Thyroid gland (tissue), 4 donors: ENCODE measurements around the gene NDUFS7. TPM values are rescaled to one million over a fixed set of nuclear protein-coding genes. Genes with fewer than 3 reads are reported as not detected.

Experiments used
- DNase-seq, 2 donors: peaks; one replicate each; pipeline ENCODE4 v3.0.0-alpha.2; 2019
- H3K27ac ChIP-seq, 3 donors: fragments of 200-600 bp; sonication (generic); 1 replicate in 2 of 3; 2 replicates in 1 of 3; pipeline ENCODE4 v1.5.1; 2016 to 2019; ENCODE audit warnings: mild to moderate bottlenecking in 1 of 3, moderate library complexity in 1 of 3
- H3K27me3 ChIP-seq: fragments of 200-600 bp; sonication (generic); one replicate; pipeline ENCODE4 v1.5.1; 2019
- H3K36me3 ChIP-seq, 2 donors: fragments of 200-600 bp; sonication (generic); one replicate each; pipeline ENCODE4 v1.5.1; 2016 to 2019
- H3K4me1 ChIP-seq, 2 donors: fragments of 200-600 bp; sonication (generic); one replicate each; pipeline ENCODE4 v1.5.1; 2017 to 2019
- H3K4me3 ChIP-seq, 3 donors: fragments of 200-600 bp; sonication (generic); replicated peaks in 1 of 3; 1 replicate in 2 of 3; 2 replicates in 1 of 3; pipeline ENCODE4 v1.5.1; 2016; ENCODE audit warnings: mild to moderate bottlenecking in 1 of 3
- H3K9me3 ChIP-seq: fragments of 200-600 bp; sonication (generic); one replicate; pipeline ENCODE4 v1.5.1; 2017
- POLR2A ChIP-seq, 2 donors: fragments of 450-650 bp; IDR thresholded peaks; one replicate each; pipeline ENCODE4 v1.6.1; 2017; ENCODE audit warnings: antibody characterized with exemption in 2 of 2, mild to moderate bottlenecking in 2 of 2, moderate library complexity in 1 of 2
- WGBS, 2 donors: methylation state at CpG; one replicate each; pipeline ENCODE4 v1.1.5; 2017; 5-methylcytosine and 5-hydroxymethylcytosine counted together
- intact Hi-C: fragments of 100-400 bp; cut with DNase I; formaldehyde crosslinking; loops from one replicate; pipeline ENCODE4 v1.15.1; 2023
- total RNA-seq, 4 donors: library from RNA; depleted of rRNA; stranded (reverse); fragments of >200 nt; gene quantifications; one replicate each; pipeline ENCODE4 v1.2.3, GENCODE V29; 2016
- TF ChIP-seq, protein P1 (sequence below), 6 experiments: fragments of 200-600 bp in 3 of 6; fragments of 450-650 bp in 3 of 6; sonication (generic) in 3 of 6; IDR thresholded peaks; one replicate each; pipeline ENCODE4 v1.5.1; 2016 to 2019; ENCODE audit warnings: antibody characterized with exemption in 6 of 6, mild to moderate bottlenecking in 2 of 6, inconsistent platforms in 1 of 6, moderate library complexity in 1 of 6

The NDUFS7 gene
- total RNA-seq, 4 donors from 2014 or later = 75.2 to 185 (median 108) TPM

DNA sequence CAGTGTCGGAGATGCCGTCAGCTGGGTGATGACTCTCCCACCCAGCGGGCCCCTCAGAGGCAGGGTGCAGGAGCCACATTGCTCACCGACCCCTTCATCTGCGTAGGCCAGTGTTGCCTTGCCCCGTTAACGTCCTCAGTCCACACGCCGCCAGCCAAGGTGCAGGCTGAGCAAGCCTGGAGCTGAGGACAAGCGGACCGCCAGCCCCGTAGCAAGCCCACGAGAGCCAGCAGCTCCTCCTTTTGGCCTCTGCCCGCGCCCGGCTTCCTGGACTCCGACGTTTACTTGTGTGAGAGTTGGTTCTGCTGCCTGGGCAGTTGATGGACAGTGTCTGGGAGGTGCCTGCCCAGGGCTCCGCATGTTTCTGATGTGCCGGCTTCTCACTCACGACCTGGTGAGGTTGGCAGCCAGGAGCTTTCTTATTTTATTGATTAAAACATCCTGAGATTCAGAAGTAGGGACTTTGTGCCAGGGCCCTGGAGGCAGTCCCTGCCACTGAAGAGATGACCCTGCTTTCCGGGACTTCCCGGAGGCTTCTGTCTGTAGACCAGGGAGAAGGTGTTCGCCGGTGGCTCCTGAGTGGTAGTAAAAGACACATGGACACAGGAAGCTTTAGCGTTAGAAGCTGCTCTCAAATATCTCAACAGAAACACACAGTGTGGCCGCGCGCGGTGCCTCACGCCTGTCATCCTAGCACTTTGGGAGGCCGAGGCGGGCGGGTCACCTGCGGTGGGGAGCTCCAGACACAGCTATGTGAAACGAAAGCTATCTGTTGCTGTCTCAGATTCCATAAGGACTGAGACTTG is 29.5 kb downstream of the NDUFS7 start:
- intact Hi-C loops = no loop called here
- no peaks in the 10 kb centered on the region for H3K9me3 ChIP-seq
- no peak overlapping the region for H3K4me3 ChIP-seq
- peak in 1 of 2 donors; percentile 42 for DNase-seq
- no peaks in the 10 kb centered on the region for H3K36me3 ChIP-seq
- TF ChIP-seq, protein P1, sequence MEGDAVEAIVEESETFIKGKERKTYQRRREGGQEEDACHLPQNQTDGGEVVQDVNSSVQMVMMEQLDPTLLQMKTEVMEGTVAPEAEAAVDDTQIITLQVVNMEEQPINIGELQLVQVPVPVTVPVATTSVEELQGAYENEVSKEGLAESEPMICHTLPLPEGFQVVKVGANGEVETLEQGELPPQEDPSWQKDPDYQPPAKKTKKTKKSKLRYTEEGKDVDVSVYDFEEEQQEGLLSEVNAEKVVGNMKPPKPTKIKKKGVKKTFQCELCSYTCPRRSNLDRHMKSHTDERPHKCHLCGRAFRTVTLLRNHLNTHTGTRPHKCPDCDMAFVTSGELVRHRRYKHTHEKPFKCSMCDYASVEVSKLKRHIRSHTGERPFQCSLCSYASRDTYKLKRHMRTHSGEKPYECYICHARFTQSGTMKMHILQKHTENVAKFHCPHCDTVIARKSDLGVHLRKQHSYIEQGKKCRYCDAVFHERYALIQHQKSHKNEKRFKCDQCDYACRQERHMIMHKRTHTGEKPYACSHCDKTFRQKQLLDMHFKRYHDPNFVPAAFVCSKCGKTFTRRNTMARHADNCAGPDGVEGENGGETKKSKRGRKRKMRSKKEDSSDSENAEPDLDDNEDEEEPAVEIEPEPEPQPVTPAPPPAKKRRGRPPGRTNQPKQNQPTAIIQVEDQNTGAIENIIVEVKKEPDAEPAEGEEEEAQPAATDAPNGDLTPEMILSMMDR (IDR thresholded peaks at IDR 0.05) = no peak
- no peak for TF ChIP-seq POLR2A (IDR thresholded peaks at IDR 0.05)
- H3K27ac ChIP-seq = no peak overlapping the region
- 87% methylated on average over 17 to 35 of the region's 36 CpGs for WGBS, 2 donors
- H3K27me3 ChIP-seq = no peaks in the 10 kb centered on the region
- peaks cover 57 to 73% of the 10 kb centered on the region in 2 donors for H3K4me1 ChIP-seq

DNA sequence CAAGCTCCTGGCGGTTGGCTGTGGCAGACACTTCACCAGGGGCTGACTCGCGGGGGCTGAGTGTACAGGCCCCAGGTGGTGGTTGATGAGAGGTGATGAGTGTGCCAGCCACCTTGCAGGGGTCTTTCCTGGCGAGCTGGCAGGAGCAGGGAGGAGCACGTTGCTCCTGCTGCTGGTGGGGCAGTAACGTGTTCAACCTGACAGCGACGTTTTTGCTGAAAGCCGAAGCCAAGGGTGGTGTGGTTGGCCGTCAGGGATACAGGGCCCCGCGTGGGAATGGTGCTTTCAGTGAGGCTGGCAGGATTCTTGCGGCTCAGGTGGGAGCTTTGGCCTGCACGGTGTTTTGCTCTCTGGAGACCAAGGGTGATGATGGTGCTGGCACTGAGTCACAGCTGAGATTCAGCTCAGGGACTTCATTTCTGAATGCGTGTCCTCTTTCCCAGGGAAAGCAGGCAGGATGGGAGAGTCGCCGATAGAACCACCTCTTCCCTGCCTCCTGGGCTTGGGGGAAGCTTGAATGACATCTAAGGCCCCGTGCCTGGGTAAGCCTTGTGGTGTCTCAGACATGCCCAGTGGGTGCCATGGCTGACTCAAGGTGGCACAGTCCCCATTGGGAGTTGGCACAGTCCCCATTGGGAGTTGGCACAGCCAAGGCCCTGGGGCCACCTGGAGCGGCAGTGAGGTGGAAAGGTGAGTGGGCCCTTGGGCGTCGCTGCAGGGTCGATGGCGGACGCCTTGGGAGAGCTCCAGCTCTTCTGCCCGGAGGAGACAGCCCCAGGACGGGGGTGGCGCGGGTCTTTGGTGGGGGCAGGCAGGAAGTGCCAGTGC is 32.5 kb downstream of the NDUFS7 start:
- peak; percentile 67 to 74 for DNase-seq
- H3K36me3 ChIP-seq = peaks cover 19 to 21% of the 10 kb centered on the region in 2 donors
- H3K27ac ChIP-seq = peak overlapping the region; percentile 91 to 95 (median 93)
- intact Hi-C loops = no loop called here
- TF ChIP-seq, protein P1 (IDR thresholded peaks at IDR 0.05) = no peak
- TF ChIP-seq POLR2A (IDR thresholded peaks at IDR 0.05) = no peak
- peaks cover 33 to 49% of the 10 kb centered on the region in 2 donors for H3K4me1 ChIP-seq
- WGBS, 2 donors = 27 to 40% methylated on average over 21 to 26 of the region's 28 CpGs
- peak overlapping the region in 1 of 3 donors; percentile 12 for H3K4me3 ChIP-seq
- H3K27me3 ChIP-seq = no peaks in the 10 kb centered on the region
- H3K9me3 ChIP-seq = no peaks in the 10 kb centered on the region

DNA sequence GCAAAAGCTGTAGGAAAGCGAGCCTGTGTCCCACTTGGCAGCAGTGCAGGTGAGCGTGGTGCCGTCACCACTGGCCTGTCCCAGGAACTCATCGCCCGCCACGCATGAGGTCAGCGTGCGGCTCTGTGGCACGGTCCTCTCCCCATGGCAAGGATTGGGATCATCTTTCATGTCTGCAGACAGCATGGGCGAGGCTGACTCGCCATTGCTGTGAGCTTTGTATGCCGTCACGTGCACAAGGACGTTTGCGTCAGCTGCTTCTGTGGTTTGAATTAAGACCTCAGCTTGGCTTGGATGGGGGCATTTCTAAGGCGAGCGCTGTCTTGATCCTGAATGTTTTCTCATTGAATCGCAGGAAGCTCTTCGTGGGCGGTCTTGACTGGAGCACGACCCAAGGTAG is 33.4 kb downstream of the NDUFS7 start:
- no peaks in the 10 kb centered on the region for H3K9me3 ChIP-seq
- H3K27me3 ChIP-seq = no peaks in the 10 kb centered on the region
- peak overlapping the region in 1 of 3 donors; percentile 93 for H3K27ac ChIP-seq
- H3K4me3 ChIP-seq = no peak overlapping the region
- no peak for DNase-seq
- intact Hi-C loops = no loop called here
- no peak for TF ChIP-seq POLR2A (IDR thresholded peaks at IDR 0.05)
- H3K4me1 ChIP-seq = peaks cover 27 to 40% of the 10 kb centered on the region in 2 donors
- WGBS, 2 donors = 91% methylated on average over 21 of the region's 21 CpGs
- H3K36me3 ChIP-seq = peaks cover 29 to 30% of the 10 kb centered on the region in 2 donors

DNA sequence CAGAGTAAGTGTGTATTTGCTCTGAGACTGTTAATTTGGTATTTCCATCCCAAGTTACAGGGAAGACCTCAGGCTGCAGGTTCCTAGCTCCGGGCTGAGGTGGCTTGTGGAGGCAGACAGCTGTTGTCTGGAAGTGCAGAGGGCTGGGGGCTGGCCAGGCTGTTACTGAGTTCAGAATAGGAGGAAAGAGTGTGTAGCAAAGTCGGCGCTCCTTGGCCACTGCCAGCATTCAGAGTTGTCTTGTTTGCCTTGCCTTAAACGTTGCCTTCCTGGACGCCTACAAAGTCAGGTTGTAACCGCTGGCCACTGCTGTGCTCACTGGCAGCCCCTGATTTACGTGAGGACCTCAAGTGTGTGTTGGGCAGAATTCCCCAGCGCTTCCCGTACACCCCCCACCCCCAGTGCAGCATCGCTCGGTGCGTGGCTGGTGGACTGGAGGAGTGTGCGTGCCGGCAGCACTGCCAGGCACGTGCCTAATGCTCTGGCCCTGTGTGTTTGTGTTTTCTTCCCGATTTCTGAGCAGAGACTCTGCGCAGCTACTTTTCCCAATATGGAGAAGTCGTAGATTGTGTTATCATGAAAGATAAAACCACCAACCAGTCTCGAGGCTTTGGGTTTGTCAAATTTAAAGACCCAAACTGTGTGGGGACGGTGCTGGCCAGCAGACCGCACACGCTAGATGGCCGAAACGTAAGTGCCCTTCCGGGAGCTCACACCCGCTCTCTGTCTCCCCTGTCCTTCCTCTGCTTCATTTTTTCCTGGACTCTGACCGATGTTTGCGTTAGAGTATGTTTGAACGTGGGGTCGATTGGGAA is 34.2 kb downstream of the NDUFS7 start:
- 79 to 89% methylated on average over 22 to 30 of the region's 30 CpGs for WGBS, 2 donors
- H3K27ac ChIP-seq = no peak overlapping the region

DNA sequence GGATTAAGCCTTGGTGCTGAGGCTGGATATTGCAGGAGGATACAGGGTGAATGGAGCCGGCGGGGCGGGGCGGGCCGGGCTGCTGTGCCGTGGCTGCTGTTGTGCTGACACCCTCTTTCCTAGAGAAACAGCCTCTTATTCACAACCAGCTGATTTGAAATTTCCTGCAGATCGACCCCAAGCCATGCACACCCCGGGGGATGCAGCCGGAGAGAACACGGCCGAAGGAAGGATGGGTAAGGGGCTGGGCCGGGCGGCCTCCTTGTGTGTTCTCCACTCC is 34.7 kb downstream of the NDUFS7 start:
- 83 to 91% methylated on average over 13 of the region's 13 CpGs for WGBS, 2 donors
- Histone ChIP-seq H3K27me3 (no peaks in the 10 kb centered on the region), H3K9me3 (no peaks in the 10 kb centered on the region), H3K27ac (no peak overlapping the region), H3K36me3 (peaks cover 41 to 43% of the 10 kb centered on the region in 2 donors), H3K4me3 (no peak overlapping the region), H3K4me1 (peaks cover 27 to 34% of the 10 kb centered on the region in 2 donors)
- no peak for DNase-seq
- TF ChIP-seq POLR2A (IDR thresholded peaks at IDR 0.05) = no peak
- TF ChIP-seq, protein P1 (IDR thresholded peaks at IDR 0.05) = no peak
- intact Hi-C loops = no loop called here

More for the DNA sequence above, 34.2 kb downstream of the NDUFS7 start:
- TF ChIP-seq, protein P1 (IDR thresholded peaks at IDR 0.05) = no peak
- no peak for TF ChIP-seq POLR2A (IDR thresholded peaks at IDR 0.05)
- Histone ChIP-seq H3K4me3 (no peak overlapping the region), H3K9me3 (no peaks in the 10 kb centered on the region), H3K4me1 (peaks cover 27 to 34% of the 10 kb centered on the region in 2 donors), H3K27me3 (no peaks in the 10 kb centered on the region), H3K36me3 (peaks cover 35 to 38% of the 10 kb centered on the region in 2 donors)
- intact Hi-C loops = no loop called here
- no peak for DNase-seq
